Measurements from ENCODE around the gene ERI3.

- no peak for TF ChIP-seq CTCF (IDR thresholded peaks at IDR 0.05; ENCODE audit: poor library complexity, severe bottlenecking)
- no peak for TF ChIP-seq EP300 (conservative IDR thresholded peaks at IDR 0.05; ENCODE audit: poor library complexity, severe bottlenecking)
- no peak for TF ChIP-seq POLR2AphosphoS5 (IDR thresholded peaks at IDR 0.05)
- no peak for TF ChIP-seq REST (IDR thresholded peaks at IDR 0.05; ENCODE audit: borderline replicate concordance)
- no peak for TF ChIP-seq MXI1 (conservative IDR thresholded peaks at IDR 0.05; ENCODE audit: poor library complexity, severe bottlenecking)
- TF ChIP-seq EZH2 (IDR thresholded peaks at IDR 0.05; ENCODE audit: borderline replicate concordance, insufficient read depth, low read length, poor library complexity, severe bottlenecking), result no peak
- no peak for TF ChIP-seq TAF1 (IDR thresholded peaks at IDR 0.05; ENCODE audit: low read depth)
Observed at GRCh38 chr1:44264451-44264771, 90.6 kb downstream of the ERI3 start.
